Prostate gland (tissue), 2 donors: ENCODE measurements around the gene C16orf96.

Source experiments
- POLR2AphosphoS5 ChIP-seq: sonication (generic); formaldehyde crosslinking; IDR thresholded peaks from one replicate; pipeline ENCODE4 v1.6.1; 2017; ENCODE audit warnings: antibody characterized with exemption
- TF ChIP-seq, protein P1 (sequence below), 4 experiments: fragments of 200-600 bp in 2 of 4; fragments of 450-650 bp in 2 of 4; sonication (generic) in 2 of 4; IDR thresholded peaks; 1 replicate in 3 of 4; 2 replicates in 1 of 4; pipeline ENCODE4 v1.5.1; 2016 to 2019; ENCODE audit warnings: antibody characterized with exemption in 4 of 4, mild to moderate bottlenecking in 2 of 4, moderate library complexity in 2 of 4

GRCh38 chr16:4513086-4513860 is 42.9 kb upstream of the C16orf96 start:
- TF ChIP-seq, protein P1, sequence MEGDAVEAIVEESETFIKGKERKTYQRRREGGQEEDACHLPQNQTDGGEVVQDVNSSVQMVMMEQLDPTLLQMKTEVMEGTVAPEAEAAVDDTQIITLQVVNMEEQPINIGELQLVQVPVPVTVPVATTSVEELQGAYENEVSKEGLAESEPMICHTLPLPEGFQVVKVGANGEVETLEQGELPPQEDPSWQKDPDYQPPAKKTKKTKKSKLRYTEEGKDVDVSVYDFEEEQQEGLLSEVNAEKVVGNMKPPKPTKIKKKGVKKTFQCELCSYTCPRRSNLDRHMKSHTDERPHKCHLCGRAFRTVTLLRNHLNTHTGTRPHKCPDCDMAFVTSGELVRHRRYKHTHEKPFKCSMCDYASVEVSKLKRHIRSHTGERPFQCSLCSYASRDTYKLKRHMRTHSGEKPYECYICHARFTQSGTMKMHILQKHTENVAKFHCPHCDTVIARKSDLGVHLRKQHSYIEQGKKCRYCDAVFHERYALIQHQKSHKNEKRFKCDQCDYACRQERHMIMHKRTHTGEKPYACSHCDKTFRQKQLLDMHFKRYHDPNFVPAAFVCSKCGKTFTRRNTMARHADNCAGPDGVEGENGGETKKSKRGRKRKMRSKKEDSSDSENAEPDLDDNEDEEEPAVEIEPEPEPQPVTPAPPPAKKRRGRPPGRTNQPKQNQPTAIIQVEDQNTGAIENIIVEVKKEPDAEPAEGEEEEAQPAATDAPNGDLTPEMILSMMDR (IDR thresholded peaks at IDR 0.05): no peak
- no peak for TF ChIP-seq POLR2AphosphoS5
